ENCODE measurements around the gene SLC66A3.

SLC66A3 gene

GRCh38 chr2:11117776-11118175 is 37.5 kb upstream of the SLC66A3 start:
- Histone ChIP-seq H3K4me3 (ENCODE audit: insufficient read depth, low read length, poor library complexity, severe bottlenecking) (no peak overlapping the region), H3K9me2 (replicated peaks; ENCODE audit: insufficient read depth, low read length) (no peaks in the 10 kb centered on the region), H2AFZ (ENCODE audit: low read depth, low read length, severe bottlenecking) (no peak overlapping the region), H3K27ac (ENCODE audit: low read depth, low read length) (no peak overlapping the region), H3K9ac (ENCODE audit: low read length) (no peak overlapping the region), H3K79me2 (ENCODE audit: insufficient read depth, low read length) (no peaks in the 10 kb centered on the region), H3K27me3 (ENCODE audit: low read length) (no peaks in the 10 kb centered on the region), H3K9me3 (ENCODE audit: insufficient read depth, low read length) (no peaks in the 10 kb centered on the region), H3K4me2 (ENCODE audit: low read depth, low read length, poor library complexity, severe bottlenecking) (no peak overlapping the region), H3K36me3 (ENCODE audit: low read length) (no peaks in the 10 kb centered on the region), H3F3A (ENCODE audit: insufficient read depth) (no peaks in the 10 kb centered on the region), H4K20me1 (ENCODE audit: low read depth, low read length) (no peaks in the 10 kb centered on the region)
- TF ChIP-seq CTCF (IDR thresholded peaks at IDR 0.05; ENCODE audit: insufficient read depth, low read length, poor library complexity, severe bottlenecking) (no peak), EZH2phosphoT487 (conservative IDR thresholded peaks at IDR 0.05; ENCODE audit: low read length) (no peak)

- no peak overlapping the region for H3K4me2 ChIP-seq (ENCODE audit: low read depth, low read length, poor library complexity, severe bottlenecking)
- H3K9me3 ChIP-seq (ENCODE audit: insufficient read depth, low read length): no peaks in the 10 kb centered on the region
- H3K9me2 ChIP-seq (replicated peaks; ENCODE audit: insufficient read depth, low read length): no peaks in the 10 kb centered on the region
- no peaks in the 10 kb centered on the region for H3F3A ChIP-seq (ENCODE audit: insufficient read depth)
- H4K20me1 ChIP-seq (ENCODE audit: low read depth, low read length): no peaks in the 10 kb centered on the region
- no peak overlapping the region for H2AFZ ChIP-seq (ENCODE audit: low read depth, low read length, severe bottlenecking)
- no peaks in the 10 kb centered on the region for H3K27me3 ChIP-seq (ENCODE audit: low read length)
- H3K36me3 ChIP-seq (ENCODE audit: low read length): no peaks in the 10 kb centered on the region
- no peak overlapping the region for H3K9ac ChIP-seq (ENCODE audit: low read length)
- H3K4me3 ChIP-seq (ENCODE audit: insufficient read depth, low read length, poor library complexity, severe bottlenecking): no peak overlapping the region
- H3K27ac ChIP-seq (ENCODE audit: low read depth, low read length): no peak overlapping the region
- no peak for TF ChIP-seq EZH2phosphoT487 (conservative IDR thresholded peaks at IDR 0.05; ENCODE audit: low read length)
- TF ChIP-seq CTCF (IDR thresholded peaks at IDR 0.05; ENCODE audit: insufficient read depth, low read length, poor library complexity, severe bottlenecking): no peak
- no peaks in the 10 kb centered on the region for H3K79me2 ChIP-seq (ENCODE audit: insufficient read depth, low read length)
Observed at GRCh38 chr2:11118761-11119160, 36.5 kb upstream of the SLC66A3 start.

- Histone ChIP-seq H3K9me3 (ENCODE audit: insufficient read depth, low read length) (no peaks in the 10 kb centered on the region), H3K9ac (ENCODE audit: low read length) (no peak overlapping the region), H3K9me2 (replicated peaks; ENCODE audit: insufficient read depth, low read length) (no peaks in the 10 kb centered on the region), H4K20me1 (ENCODE audit: low read depth, low read length) (no peaks in the 10 kb centered on the region), H3K36me3 (ENCODE audit: low read length) (no peaks in the 10 kb centered on the region), H3K27me3 (ENCODE audit: low read length) (no peaks in the 10 kb centered on the region), H3K4me2 (ENCODE audit: low read depth, low read length, poor library complexity, severe bottlenecking) (no peak overlapping the region), H3K79me2 (ENCODE audit: insufficient read depth, low read length) (no peaks in the 10 kb centered on the region), H3F3A (ENCODE audit: insufficient read depth) (no peaks in the 10 kb centered on the region), H3K4me3 (ENCODE audit: insufficient read depth, low read length, poor library complexity, severe bottlenecking) (no peak overlapping the region), H2AFZ (ENCODE audit: low read depth, low read length, severe bottlenecking) (peak overlapping the region; percentile 12), H3K27ac (ENCODE audit: low read depth, low read length) (no peak overlapping the region)
- TF ChIP-seq EZH2phosphoT487 (conservative IDR thresholded peaks at IDR 0.05; ENCODE audit: low read length) (no peak), CTCF (IDR thresholded peaks at IDR 0.05; ENCODE audit: insufficient read depth, low read length, poor library complexity, severe bottlenecking) (no peak)
Observed at GRCh38 chr2:11121099-11121822, 34.0 kb upstream of the SLC66A3 start.

Data from SU-DHL-6 (cell line).